Stromal cell of bone marrow (primary cell): ENCODE measurements around the gene DOK6.
"Not testable (repeated sequence)": the region's sequence is repeated elsewhere in the genome, so short reads cannot be mapped to it uniquely, and the experiment has no call there.

Experiments used
- DNase-seq: peaks from one replicate; pipeline ENCODE4 v3.0.0-alpha.2; 2012; ENCODE audit warnings: low read depth

DOK6 gene

DNA sequence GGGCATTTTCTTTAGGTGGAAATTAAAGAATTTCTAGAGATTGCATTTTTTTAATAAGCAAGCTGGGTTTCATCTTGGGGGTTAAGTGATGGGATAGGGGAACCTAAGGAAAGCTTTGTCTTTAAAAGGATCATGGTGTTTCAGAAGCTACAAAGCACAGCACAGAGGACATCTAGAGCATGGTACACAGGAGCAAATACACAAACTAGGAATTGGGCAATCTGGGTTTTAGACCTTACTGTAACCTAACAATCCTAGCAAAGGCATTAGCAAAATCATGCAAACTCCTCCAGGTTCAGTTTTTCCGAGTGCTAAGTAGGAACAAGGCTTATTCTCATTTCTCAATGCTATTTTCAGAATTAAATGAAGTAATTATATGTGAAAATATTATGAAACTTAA lies 412.9 kb downstream of the DOK6 start:
- no peak for DNase-seq

DNA sequence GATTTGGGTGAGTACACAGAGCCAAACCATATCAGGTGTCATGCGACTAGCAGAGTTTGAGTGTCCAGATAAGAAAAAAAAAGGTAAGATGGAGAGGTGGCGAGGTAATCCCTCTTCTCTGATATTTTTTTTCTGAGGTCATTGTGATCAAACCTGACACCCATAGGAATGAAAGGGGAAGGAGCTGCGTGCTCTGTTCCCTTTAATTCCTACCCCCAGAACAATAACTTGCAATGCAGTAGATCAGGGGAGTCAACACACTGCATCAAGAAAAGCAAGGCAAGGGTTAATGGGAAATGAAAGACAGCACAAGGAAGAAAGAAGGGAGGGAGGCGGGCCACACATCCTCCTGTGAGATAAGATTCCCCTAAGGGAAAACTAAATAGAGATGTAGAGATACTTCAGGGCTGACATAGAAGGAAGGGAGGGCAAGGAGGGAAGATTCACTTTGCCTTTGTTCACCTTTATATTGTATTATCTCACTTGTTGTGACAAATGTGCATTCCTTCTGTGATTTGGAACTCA lies 414.2 kb downstream of the DOK6 start:
- DNase-seq: no peak

DNA sequence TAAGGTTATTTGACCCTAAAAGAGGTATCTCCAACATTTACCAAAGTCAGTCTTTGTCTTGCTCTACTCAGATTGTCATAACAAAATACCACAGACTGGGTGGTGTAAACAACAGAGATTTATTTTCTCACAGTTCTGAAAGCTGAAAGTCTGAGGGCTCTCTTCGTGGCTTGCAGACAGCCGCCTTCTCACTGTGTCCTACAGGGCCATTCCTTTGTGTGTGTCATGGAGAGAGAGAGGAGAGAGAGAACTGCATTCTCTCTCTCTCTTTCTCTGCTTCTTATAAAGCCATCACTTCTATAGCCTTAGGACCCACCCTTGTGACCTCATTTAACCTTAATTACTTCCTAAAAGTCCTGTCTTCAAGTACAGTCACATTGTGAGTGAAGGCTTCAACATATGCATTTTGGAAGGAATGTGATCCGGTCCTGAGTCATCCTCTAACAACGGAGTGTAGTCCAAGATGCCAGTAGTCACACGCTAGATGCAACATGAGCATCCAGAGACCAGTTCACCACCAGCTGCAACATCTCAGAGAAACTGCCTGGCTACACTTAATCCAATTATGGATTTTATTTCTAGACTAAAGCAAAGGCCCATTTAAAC lies 416.8 kb downstream of the DOK6 start:
- peak; percentile 70 for DNase-seq

DNA sequence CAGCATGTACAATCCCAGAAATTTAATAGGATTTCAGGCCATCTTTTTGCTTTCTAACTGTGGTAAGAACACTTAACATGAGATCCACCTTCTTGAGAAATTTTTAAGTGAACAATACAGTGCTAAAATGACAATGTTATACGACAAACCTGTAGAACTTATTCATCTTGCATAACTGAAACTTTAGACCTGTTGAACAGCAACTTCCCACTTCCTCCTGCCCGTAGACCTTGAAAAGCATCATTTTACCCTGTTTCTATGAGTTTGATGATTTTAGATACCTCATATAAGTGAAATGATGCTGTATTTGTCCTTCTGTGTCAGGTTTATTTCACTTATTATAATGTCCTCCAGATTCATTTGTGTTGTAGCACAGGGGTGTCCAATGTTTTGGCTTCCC lies 418.8 kb downstream of the DOK6 start:
- no peak for DNase-seq

DNA sequence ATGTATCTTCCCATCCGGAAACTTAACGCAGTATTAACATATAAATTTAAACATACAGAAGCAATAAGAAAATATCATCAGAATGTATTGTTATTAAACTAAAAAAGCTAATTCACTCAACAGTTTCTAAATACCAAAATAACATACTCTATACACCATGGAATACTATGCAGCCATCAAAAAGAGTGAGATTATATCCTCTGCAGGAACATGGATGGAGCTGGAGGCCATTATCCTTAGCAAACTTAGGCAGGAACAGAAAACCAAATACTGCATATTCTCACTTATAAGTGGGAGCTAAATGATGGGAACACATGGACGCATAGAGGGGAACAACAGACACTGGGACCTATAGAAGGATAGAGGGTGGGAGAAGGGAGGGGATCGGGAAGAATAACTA lies 419.9 kb downstream of the DOK6 start:
- no peak for DNase-seq

DNA sequence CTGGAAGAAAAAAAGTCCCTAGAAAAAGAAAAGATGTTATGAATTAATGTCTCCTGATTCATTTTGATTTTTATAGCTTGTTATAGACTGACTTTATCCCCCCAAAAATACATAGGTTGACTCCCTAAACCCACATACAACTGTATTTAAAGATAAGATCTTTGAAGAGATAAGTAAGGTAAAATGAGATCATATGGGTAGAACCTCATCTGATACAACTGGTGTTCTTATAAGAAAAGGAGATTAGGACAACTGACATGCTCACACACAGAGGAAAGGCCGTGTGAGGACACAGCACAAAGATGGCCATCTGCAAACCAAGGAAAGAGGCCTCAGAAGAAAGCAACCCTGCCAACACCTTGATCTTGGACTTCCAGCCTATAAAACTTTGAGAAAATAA lies 429.5 kb downstream of the DOK6 start:
- DNase-seq: no peak

DNA sequence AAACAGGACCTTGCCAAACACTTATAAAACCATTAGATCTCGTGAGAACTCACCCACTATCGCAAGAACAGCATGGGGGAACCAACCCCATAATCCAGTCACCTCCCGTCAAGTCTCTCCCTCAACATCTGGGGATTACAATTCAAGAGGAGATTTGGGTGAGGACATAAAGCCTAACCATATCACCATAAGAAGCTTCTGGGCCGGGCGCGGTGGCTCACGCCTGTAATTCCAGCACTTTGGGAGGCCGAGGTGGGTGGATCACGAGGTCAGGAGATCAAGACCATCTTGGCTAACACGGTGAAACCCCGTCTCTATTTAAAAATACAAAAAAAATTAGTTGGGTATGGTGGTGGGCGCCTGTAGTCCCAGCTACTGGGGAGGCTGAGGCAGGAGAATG lies 434.3 kb downstream of the DOK6 start:
- not testable (repeated sequence) for DNase-seq

DNA sequence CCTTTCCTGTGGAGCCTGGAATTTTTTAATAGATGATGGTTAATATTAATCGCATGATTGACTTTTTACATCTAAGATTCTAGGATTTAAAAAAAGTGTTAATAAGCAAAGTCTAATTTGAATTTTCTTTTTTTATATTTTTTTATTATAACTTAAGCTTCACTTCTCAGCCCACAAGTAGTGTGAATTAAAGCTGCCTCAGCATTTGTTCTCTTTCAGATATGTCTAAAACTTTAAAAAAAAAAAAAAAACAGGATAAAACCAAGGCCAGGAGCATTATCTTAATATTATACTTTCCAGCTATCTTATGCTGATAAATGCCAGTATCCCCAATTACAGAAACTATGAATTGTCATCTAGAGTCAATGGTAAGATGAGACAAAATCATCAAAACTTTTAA lies 437.3 kb downstream of the DOK6 start:
- no peak for DNase-seq

DNA sequence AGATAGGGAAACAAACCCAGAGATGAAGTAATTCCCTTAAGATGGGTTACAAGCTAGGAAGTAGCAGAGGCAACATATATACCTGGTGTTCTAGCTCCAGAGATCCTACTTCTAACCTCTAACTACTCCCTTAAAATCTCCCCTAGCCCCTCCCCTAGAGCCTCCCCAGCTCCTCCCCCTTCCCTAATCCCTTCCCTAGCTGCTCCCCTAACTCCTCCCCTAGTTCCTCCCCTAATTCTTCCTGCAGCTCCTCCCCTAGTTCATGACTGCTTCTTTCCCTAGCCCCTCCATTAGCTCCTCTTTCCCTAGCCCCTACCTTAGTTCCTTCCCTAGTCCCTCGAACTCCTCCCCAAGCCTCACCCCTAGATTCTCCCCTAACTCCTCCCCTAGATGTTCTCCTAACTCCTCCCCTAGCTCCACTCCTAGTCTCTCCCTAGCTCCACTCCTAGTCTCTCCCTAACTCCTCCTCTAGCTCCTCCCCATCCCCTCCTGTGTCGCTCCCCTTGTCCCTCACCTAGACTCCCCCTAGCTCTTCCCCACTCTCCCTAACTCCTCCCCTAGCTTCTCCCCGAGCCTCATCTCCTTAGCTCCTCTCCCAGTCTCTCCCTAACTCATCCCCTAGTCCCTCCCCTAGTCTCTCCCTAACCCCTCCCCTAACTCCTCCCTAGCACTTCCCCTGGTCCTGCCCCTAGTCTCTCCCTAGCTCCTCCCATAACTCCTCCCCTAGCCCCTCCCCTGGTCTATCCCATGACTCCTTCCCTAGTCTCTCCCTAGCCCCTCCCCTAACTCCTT lies 438.1 kb downstream of the DOK6 start:
- DNase-seq: no peak

DNA sequence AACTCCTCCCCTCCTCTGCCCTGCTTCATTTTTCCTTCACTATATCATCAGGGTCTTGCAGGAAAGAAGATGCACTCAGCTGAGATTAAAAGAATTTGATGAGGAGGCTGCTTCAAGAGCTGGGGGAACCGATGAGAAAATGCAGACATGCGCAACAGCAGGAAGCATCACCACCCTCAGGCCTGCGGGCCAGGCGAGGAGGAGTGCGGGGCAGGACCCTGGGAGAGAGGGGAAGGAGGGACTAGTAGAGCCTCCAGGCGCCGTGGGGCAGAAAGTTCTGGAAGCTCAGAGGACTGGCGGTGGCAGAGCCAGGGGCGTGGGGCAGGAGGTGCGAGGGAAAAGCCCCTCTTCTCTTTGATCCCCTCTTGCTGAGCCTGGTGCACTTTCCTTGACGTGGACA lies 438.8 kb downstream of the DOK6 start:
- DNase-seq: no peak

DNA sequence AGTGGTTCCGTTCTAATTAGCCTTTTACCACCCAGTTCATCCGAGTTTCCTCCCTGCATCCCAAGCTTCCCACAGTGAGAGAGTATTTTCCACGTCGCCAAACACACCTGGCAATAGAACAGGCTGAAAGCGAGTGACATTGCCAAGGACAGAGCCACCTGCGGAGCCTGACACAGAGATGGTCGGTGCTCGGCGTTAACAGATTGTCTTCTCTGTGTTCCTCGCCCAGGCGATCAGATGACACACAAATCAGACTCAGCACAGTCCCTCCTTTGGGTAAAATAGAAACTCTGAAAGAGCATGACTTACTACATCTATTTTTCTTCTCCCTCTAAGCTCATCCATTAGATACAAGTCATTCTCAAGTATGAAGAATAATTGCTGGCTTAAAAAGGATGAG lies 439.3 kb downstream of the DOK6 start:
- no peak for DNase-seq

DNA sequence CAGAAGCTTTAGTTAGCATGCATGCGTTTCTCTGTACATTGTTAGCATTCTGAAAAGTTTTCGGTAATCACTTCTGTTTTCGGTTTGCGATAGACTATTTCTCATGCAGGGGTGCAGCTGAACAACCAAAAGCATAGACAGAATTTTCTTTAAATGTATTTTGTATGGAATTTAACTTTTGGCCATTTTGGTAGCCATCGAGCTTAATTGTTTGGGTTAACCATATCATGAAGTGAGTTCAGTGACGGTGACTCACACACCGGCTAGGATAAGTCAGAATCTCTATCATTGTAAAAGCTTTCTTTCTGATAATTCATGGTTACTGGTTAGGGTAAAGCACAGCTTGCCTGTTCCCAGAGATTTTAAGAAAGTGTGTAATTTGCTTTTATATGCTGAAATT lies 439.8 kb downstream of the DOK6 start:
- no peak for DNase-seq

DNA sequence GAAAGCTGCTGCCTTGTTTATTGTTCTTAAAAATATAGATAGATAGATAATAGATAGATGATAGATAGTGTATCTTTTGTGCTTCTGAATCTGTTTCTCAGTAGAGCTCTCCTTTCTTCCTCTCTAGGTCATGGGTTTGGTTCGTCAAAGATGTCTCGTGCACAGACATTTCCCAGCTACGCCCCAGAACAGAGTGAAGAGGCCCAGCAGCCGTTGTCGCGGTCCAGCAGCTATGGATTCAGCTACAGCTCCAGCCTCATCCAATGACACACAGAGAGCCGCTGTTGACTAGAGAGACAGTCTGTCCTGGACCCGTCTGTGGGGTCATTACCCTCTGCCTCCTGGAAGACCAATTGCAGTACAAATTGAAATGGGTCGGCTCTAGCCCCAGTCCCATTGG lies 440.4 kb downstream of the DOK6 start:
- DNase-seq: no peak

DNA sequence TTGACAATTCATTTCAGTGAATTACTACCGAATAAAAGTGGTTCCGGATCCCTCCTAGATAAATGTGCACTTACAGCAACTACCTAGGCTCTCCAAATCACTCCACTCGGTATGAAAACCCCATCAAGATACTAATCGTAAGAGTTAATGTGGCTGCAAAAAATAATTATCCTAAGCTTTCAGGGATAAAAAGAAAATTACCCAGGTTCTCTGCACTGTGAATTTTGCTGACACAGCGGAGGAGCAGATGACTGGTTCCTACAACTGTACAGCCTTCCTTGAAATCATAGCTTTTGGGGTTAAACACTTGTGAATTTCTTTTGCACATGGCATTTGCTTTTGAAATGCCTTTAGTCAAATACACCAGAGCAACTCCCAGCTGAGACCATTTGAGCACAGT lies 442.3 kb downstream of the DOK6 start:
- DNase-seq: no peak

DNA sequence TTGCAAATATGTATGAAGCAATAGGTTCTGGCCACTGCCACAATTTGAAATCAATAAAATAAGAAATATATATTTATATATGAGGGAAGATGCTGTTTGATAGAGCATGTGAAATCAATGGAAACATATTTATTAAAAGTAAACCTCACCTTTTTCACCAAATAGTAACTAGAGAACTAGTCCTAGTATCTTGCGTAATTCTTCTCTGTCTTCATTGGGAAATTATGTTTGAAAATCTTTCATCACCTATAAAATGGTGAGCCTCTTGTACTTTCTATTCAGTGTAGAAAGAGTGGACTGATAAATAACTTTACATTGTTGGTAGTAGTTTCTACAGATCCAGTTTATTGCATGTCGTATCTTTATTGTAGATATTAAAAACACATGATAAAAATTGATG lies 444.0 kb downstream of the DOK6 start:
- DNase-seq: no peak

DNA sequence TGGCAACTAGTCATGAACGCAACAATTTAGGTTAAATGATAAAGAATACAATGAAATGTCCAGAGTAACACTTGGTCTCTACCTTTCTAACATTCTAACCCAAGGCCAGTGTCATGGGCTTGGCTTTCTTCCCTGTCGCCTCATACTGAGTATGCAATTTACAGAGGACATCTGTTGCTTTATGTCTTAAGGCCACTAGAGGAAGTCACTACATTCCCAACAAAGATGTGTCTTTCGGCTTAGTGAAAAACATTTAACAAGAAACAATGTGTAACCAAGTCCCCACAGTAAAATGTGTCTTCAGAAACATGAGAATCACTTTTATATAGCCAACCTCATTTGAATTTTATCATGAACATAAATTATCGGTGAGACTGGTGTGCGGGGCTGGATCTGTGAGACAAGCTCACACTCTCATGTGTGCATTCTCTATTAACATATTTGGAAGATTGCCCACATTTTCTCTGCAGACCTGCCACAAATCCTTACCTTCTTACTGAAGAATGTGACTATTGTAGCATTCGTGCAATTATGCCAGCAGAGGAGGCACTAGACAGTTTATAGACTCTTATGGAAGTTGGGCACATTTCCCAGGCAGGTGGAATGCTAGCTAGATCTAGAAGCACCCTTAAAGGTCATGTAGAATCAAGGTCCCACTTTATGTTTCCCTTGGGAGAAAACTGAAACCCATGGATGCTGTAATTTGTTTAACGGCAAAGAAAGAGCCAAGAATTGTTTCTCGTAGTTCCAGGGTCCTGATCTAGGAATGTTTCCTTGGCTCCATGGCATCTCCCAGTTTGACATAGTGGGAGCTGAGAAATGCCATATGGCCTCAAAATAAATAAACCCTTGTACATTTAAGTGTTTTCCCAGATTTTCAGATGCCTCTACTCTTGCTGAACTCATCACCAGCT lies 445.2 kb downstream of the DOK6 start:
- DNase-seq: no peak

DNA sequence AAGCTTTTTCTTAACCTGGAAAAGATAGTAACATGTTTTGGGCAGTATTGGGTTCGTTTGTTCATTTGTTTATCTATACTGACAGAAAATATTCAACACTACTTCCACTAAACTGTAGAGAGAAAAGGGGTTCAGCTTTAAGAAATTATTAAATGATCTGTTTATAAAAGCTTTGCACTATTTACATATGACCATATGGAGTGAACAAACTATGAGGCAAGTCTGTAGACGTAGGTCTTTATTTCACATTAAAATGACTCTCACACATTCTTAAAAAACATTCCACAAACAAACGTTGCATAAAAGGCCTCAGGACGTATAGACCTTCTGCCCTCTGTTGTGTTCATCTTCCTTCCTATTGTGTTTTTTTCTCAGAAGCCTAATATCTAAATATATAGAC lies 452.4 kb downstream of the DOK6 start:
- no peak for DNase-seq

DNA sequence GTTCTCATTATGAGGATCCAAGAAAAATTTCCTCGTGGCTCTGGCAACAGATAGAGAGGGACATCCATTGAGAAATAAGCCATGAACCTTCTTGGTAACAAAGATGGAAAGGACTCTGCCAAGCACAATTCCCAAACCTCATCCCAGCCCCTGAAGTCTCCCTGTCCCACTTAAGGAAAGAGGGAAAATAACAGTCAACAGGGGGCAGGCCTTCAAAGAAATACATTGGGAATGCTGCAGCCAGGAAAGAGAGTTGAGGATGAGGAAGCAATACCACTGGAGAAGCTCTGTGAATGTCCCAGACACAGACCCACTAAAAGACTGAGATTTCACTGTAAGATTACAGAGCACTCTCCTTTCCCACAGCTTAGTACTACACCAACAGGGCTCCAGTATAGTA lies 453.8 kb downstream of the DOK6 start:
- DNase-seq: no peak

DNA sequence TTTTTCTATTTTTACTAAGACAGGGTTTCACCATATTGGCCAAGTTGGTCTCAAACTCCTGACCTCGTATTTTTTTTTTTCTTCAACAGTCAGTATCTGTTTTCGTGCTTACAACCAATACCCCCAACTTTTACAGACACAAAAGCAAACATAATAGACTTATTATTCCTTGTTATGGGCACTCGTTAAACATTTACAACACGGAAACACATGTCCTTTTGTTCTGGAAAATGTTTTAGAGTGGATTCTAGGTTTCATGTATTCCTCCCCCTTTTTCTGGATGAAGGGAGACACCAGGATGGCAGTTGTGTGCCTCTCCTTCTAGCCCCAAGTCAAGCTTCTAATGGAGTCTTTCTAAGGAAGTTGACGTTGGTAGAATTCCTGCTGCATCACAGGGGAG lies 458.2 kb downstream of the DOK6 start:
- no peak for DNase-seq

DNA sequence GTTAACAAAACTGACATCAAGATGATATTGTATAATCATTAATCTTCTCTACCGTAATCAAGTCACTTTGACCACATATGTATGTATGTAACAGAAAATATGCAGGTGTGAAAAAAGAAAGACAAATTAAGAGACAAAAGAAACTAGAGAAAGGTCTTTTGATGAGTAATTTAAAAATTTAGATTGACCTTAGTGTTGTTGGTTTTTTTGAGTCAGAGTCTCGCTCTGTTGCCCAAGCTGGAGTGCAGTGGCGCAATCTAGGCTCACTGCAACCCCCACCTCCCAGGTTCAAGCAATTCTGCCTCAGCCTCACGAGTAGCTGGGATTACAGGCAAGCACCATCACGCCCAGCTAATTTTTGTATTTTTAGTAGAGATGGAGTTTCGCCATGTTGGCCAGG lies 464.1 kb downstream of the DOK6 start:
- not testable (repeated sequence) for DNase-seq

DNA sequence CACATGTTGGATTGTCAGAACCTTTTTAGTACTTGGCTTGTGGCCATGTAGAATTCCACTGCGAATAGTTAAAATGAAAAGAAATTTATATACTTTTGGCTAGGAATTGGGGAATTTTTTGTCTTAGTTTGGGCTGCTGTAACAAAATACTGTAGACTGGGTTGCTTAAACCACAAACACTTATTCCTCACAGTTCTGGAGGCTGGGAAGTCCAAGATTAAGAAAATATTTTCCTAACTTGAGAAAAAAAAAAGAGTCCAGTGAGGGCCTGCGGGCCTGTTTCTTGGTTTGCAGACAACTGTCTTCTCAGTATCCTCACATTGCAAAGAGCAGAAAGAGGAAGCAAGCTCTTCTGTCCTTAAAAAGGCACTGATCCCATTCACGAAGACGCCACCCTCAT lies 465.1 kb downstream of the DOK6 start:
- DNase-seq: peak; percentile 6

DNA sequence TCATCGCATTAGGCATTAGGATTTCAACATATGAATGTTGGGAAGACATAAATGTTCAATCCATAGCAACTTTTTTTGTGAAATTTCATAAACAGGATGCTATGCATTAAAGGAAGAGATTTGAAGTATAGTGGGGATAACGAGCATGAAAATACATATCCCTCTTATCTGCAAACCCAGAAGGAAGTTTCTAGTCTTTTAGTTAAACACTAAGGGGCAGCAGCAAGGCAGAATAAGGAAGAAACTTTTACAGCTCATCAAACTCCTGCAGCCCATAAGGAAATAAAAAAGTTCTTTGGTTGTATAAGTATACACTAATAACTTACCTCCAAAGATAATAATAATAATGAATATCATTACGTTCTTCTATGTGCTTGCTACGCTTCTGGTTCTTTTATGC lies 465.5 kb downstream of the DOK6 start:
- DNase-seq: no peak

DNA sequence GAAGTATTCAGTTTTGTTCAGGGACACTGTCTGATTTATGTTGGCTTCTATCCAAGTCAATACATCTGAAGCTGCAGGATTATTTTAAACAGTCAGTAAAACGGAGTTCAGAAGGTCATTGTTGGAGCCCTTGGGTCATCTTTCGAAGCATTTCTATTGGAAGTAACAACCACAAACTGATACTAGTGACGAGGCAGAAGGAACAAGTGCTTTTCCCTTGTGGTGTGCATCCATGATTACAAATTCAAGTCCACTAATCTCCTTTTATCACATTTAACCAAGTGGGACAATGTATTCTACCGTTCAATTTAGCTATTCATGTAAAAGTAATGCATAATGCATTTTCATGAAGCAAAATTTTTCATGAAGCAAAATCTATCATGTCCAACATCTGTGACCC lies 470.0 kb downstream of the DOK6 start:
- no peak for DNase-seq
